K562 (cell line): Measurements from ENCODE around the gene DEDD2. TPM values are rescaled to one million over a fixed set of nuclear protein-coding genes. Genes with fewer than 3 reads are reported as not detected.

Source experiments
- CBX2 ChIP-seq: fragments of 200-600 bp; sonication (generic); IDR thresholded peaks from one replicate; pipeline ENCODE4 v1.6.1; 2012; ENCODE audit warnings: mild to moderate bottlenecking, low read length, inconsistent platforms; ENCODE audit not compliant: insufficient read depth, poor library complexity, severe bottlenecking
- FOXA1 ChIP-seq: fragments of 450-650 bp; IDR thresholded peaks from 2 replicates; pipeline ENCODE4 v1.6.1; 2016; ENCODE audit warnings: mild to moderate bottlenecking, borderline replicate concordance
- FOXM1 ChIP-seq, 2 experiments: fragments of 450-650 bp in 1 of 2; sonication (generic) in 1 of 2; formaldehyde crosslinking in 1 of 2; IDR thresholded peaks; 2 replicates each; pipeline versions ENCODE4 v1.6.1 to v1.9.0; 2017 to 2022; ENCODE audit warnings: low read depth in 2 of 2, mild to moderate bottlenecking in 2 of 2, missing genetic modification reagents in 1 of 2, moderate library complexity in 1 of 2
- HDAC3 ChIP-seq: fragments of 450-650 bp; IDR thresholded peaks from 2 replicates; pipeline ENCODE4 v1.6.1; 2018; ENCODE audit warnings: borderline replicate concordance, mild to moderate bottlenecking, moderate library complexity; ENCODE audit not compliant: partially characterized antibody
- MCM5 ChIP-seq: fragments of 450-650 bp; IDR thresholded peaks from 2 replicates; pipeline ENCODE4 v1.6.1; 2016; ENCODE audit warnings: low read depth
- RBM39 ChIP-seq: fragments of 200-400 bp; formaldehyde crosslinking; optimal IDR thresholded peaks from 2 replicates; pipeline ENCODE3; 2018; ENCODE audit warnings: low read depth, low read length
- RFX1 ChIP-seq: fragments of 450-650 bp; IDR thresholded peaks from 2 replicates; pipeline ENCODE4 v1.6.1; 2016; ENCODE audit warnings: mild to moderate bottlenecking, moderate library complexity
- STAT5A ChIP-seq: IDR thresholded peaks from 2 replicates; pipeline ENCODE4 v1.6.1; 2012; ENCODE audit warnings: low read length, inconsistent platforms, borderline replicate concordance
- TRIM25 ChIP-seq: fragments of 450-650 bp; IDR thresholded peaks from 2 replicates; pipeline ENCODE4 v1.7.0; 2016; ENCODE audit warnings: borderline replicate concordance
- TSHZ1 ChIP-seq: fragments of 250-450 bp; sonication (Bioruptor Pico); IDR thresholded peaks from 2 replicates; pipeline ENCODE4 v1.4.0; 2020; ENCODE audit warnings: mild to moderate bottlenecking, moderate library complexity
- ZBTB2 ChIP-seq: fragments of 450-650 bp; IDR thresholded peaks from 2 replicates; pipeline ENCODE4 v1.6.1; 2016; ENCODE audit warnings: antibody characterized with exemption
- ZFP1 ChIP-seq: fragments of 450-650 bp; formaldehyde crosslinking; IDR thresholded peaks from 2 replicates; pipeline ENCODE4 v1.4.0; 2020; ENCODE audit warnings: mild to moderate bottlenecking, mixed read lengths
- polyA plus RNA-seq, 8 experiments: library from polyadenylated mRNA; depleted of rRNA in 4 of 8; stranded (reverse) in 5 of 8; unstranded in 3 of 8; fragments of >200 nt; fragmentation: Nextera tagmentation in 2 of 8; fragmentation: Illumina TruSeq in 1 of 8; extraction: Ambion mirVana in 2 of 8; extraction: Trizol in 1 of 8; gene quantifications; 2 replicates each; pipeline versions ENCODE4 v1.2.1 to v1.2.3, GENCODE V29; 2011 to 2014; ENCODE audit warnings: inconsistent platforms in 1 of 8, missing spikeins in 1 of 8
- total RNA-seq, 7 experiments: library from RNA; depleted of rRNA in 6 of 7; stranded (reverse); fragments of >200 nt in 6 of 7; fragmentation: Illumina TruSeq in 2 of 7; extraction: Trizol in 2 of 7; gene quantifications; 2 replicates each; pipeline versions ENCODE4 v1.2.1 to v1.2.3, GENCODE V29; 2011 to 2021; ENCODE audit warnings: low replicate concordance in 1 of 7
- TF ChIP-seq, protein P1 (sequence below): sonication (generic); formaldehyde crosslinking; IDR thresholded peaks from 2 replicates; pipeline ENCODE4 v1.4.0; 2020; ENCODE audit warnings: mild to moderate bottlenecking, missing genetic modification reagents
- TF ChIP-seq, protein P2 (sequence below): sonication (generic); formaldehyde crosslinking; IDR thresholded peaks from 2 replicates; pipeline ENCODE4 v1.8.0; 2022; ENCODE audit warnings: mild to moderate bottlenecking, missing genetic modification reagents

DEDD2 gene
- total and polyA plus RNA-seq, 9 of the 15 experiments (the other 6 are each of a cell fraction or from before 2014, with no cell fraction given) = 4.3 to 43.0 (median 29.2) TPM

GRCh38 chr19:42229855-42230351 is 12.4 kb upstream of the DEDD2 start (continued):
- TF ChIP-seq TSHZ1 (CRISPR knock-in tag) = no peak
- TF ChIP-seq CBX2 = no peak
- TF ChIP-seq, protein P1, sequence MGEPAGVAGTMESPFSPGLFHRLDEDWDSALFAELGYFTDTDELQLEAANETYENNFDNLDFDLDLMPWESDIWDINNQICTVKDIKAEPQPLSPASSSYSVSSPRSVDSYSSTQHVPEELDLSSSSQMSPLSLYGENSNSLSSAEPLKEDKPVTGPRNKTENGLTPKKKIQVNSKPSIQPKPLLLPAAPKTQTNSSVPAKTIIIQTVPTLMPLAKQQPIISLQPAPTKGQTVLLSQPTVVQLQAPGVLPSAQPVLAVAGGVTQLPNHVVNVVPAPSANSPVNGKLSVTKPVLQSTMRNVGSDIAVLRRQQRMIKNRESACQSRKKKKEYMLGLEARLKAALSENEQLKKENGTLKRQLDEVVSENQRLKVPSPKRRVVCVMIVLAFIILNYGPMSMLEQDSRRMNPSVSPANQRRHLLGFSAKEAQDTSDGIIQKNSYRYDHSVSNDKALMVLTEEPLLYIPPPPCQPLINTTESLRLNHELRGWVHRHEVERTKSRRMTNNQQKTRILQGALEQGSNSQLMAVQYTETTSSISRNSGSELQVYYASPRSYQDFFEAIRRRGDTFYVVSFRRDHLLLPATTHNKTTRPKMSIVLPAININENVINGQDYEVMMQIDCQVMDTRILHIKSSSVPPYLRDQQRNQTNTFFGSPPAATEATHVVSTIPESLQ = no peak
- no peak for TF ChIP-seq RBM39
- TF ChIP-seq MCM5 = no peak
- no peak for TF ChIP-seq TRIM25
- no peak for TF ChIP-seq FOXA1
- TF ChIP-seq RFX1 = no peak
- no peak for TF ChIP-seq ZFP1 (CRISPR knock-in tag)
- TF ChIP-seq HDAC3 = no peak
- no peak for TF ChIP-seq ZBTB2
- no peak for TF ChIP-seq FOXM1 (IDR thresholded peaks at IDR 0.05; ENCODE audit: low read depth)
- TF ChIP-seq FOXM1 (CRISPR knock-in tag; IDR thresholded peaks at IDR 0.05; ENCODE audit: low read depth) = no peak
- TF ChIP-seq STAT5A = no peak
- TF ChIP-seq, protein P2, sequence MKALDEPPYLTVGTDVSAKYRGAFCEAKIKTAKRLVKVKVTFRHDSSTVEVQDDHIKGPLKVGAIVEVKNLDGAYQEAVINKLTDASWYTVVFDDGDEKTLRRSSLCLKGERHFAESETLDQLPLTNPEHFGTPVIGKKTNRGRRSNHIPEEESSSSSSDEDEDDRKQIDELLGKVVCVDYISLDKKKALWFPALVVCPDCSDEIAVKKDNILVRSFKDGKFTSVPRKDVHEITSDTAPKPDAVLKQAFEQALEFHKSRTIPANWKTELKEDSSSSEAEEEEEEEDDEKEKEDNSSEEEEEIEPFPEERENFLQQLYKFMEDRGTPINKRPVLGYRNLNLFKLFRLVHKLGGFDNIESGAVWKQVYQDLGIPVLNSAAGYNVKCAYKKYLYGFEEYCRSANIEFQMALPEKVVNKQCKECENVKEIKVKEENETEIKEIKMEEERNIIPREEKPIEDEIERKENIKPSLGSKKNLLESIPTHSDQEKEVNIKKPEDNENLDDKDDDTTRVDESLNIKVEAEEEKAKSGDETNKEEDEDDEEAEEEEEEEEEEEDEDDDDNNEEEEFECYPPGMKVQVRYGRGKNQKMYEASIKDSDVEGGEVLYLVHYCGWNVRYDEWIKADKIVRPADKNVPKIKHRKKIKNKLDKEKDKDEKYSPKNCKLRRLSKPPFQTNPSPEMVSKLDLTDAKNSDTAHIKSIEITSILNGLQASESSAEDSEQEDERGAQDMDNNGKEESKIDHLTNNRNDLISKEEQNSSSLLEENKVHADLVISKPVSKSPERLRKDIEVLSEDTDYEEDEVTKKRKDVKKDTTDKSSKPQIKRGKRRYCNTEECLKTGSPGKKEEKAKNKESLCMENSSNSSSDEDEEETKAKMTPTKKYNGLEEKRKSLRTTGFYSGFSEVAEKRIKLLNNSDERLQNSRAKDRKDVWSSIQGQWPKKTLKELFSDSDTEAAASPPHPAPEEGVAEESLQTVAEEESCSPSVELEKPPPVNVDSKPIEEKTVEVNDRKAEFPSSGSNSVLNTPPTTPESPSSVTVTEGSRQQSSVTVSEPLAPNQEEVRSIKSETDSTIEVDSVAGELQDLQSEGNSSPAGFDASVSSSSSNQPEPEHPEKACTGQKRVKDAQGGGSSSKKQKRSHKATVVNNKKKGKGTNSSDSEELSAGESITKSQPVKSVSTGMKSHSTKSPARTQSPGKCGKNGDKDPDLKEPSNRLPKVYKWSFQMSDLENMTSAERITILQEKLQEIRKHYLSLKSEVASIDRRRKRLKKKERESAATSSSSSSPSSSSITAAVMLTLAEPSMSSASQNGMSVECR (CRISPR knock-in tag) = no peak
